Neural progenitor cell (in vitro differentiated cells): ENCODE measurements around the gene TGFBR2.

Experiments
- EZH2 ChIP-seq: fragments of 200-600 bp; sonication (generic); IDR thresholded peaks from 2 replicates; pipeline ENCODE4 v1.6.1; 2017; ENCODE audit warnings: antibody characterized with exemption, mild to moderate bottlenecking, moderate library complexity
- TF ChIP-seq, protein P1 (sequence below): fragments of 200-600 bp; sonication (generic); IDR thresholded peaks from 2 replicates; pipeline ENCODE4 v1.5.1; 2017; ENCODE audit warnings: antibody characterized with exemption, mild to moderate bottlenecking

DNA sequence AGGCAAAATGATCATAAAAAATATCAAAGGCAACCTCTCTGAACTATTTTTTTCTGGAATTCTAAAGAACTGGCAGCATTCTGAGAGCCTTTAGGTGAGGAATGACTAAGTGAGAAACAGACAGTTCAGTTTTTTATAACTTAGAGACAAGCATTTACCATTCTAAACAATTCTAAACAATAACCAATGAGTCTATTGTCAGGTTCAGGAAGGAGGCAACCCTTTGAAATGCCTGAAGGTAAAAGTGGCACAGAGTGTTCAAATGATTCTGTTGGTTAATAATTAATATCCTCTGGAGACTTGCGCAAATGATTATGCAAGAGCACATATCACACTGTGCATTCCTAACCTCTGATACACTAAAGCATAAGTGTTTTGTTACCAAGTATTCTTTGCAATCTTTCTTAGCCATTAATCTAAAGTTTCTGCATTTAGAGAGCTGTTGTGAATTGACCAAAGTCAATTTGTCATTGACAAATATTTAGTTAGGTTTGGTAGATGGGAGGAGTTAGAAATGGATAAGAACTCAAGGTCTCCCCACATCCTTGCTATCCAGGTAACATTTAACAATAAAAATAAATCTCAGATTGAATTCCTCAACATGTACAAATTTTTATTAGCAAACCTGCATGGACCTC is 9.2 kb upstream of the TGFBR2 start:
- TF ChIP-seq, protein P1, sequence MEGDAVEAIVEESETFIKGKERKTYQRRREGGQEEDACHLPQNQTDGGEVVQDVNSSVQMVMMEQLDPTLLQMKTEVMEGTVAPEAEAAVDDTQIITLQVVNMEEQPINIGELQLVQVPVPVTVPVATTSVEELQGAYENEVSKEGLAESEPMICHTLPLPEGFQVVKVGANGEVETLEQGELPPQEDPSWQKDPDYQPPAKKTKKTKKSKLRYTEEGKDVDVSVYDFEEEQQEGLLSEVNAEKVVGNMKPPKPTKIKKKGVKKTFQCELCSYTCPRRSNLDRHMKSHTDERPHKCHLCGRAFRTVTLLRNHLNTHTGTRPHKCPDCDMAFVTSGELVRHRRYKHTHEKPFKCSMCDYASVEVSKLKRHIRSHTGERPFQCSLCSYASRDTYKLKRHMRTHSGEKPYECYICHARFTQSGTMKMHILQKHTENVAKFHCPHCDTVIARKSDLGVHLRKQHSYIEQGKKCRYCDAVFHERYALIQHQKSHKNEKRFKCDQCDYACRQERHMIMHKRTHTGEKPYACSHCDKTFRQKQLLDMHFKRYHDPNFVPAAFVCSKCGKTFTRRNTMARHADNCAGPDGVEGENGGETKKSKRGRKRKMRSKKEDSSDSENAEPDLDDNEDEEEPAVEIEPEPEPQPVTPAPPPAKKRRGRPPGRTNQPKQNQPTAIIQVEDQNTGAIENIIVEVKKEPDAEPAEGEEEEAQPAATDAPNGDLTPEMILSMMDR: no peak
- TF ChIP-seq EZH2: no peak
